Right cardiac atrium (tissue), 5 donors: ENCODE results near the gene TSPOAP1. TPM values are rescaled to one million over a fixed set of nuclear protein-coding genes. Genes with fewer than 3 reads are reported as not detected.
A peak's percentile ranks its signal among the peaks of the same experiment; 100 is the strongest.
"Not testable (repeated sequence)": the region's sequence is repeated elsewhere in the genome, so short reads cannot be mapped to it uniquely, and the experiment has no call there.

Source experiments
- ATAC-seq, 2 donors: fragments of 200-7000 bp; cut with Tn5 transposase; one replicate each; pipeline versions ENCODE4 v1.8.0 to v1.9.1; 2020; ENCODE audit warnings: moderate library complexity in 2 of 2, mild to moderate bottlenecking in 1 of 2
- DNase-seq, 3 donors: peaks; one replicate each; pipeline ENCODE4 v3.0.0-alpha.2; 2020
- H3K27ac ChIP-seq: one replicate; pipeline ENCODE4 v1.5.1; 2013; ENCODE audit warnings: mild to moderate bottlenecking, low read length, control low read depth, moderate library complexity
- H3K27me3 ChIP-seq: one replicate; pipeline ENCODE4 v1.6.1; 2013; ENCODE audit not compliant: control insufficient read depth, insufficient read depth
- H3K4me1 ChIP-seq: one replicate; pipeline ENCODE4 v1.6.1; 2013; ENCODE audit warnings: low read length; ENCODE audit not compliant: control insufficient read depth, insufficient read depth
- H3K4me3 ChIP-seq: one replicate; pipeline ENCODE4 v1.5.1; 2013; ENCODE audit warnings: low read length, control low read depth
- H3K9me3 ChIP-seq: one replicate; pipeline ENCODE4 v1.6.1; 2013; ENCODE audit warnings: low read length; ENCODE audit not compliant: control insufficient read depth
- whole genome bisulfite sequencing: extraction: QIAGEN DNeasy Blood & Tissue Kit; methylation state at CpG from one replicate; pipeline ENCODE4 v1.1.7; 2013; 5-methylcytosine and 5-hydroxymethylcytosine counted together
- intact Hi-C, 4 donors: fragments of 100-400 bp; cut with DNase I; formaldehyde crosslinking; loops; one replicate each; pipeline versions ENCODE4 v1.11.0 to v1.14.0; 2022 to 2023
- polyA plus RNA-seq: library from polyadenylated mRNA; stranded (reverse); fragments of 200-250 nt; gene quantifications from one replicate; pipeline ENCODE4 v1.2.3, GENCODE V29; 2013
- total RNA-seq, 4 donors: library from RNA; stranded (reverse); fragmentation: NEBNext Ultra II Directional; extraction: Animal tissue kit (Norgen Biotek cat#: 25700); gene quantifications; one replicate each; pipeline ENCODE4 v1.2.1, GENCODE V29; 2021
- donor health status: healthy with polysubstance abuse.
- donor health status: DM: no; HTN: yes; CAD: no.
- donor health status: DM: no; HTN: no; CAD: no.
- donor health status: DM: no; HTN: yes; CAD: no; lungs with severe emphysema.
- donor health status: DM: yes; HTN: yes; CAD: no.

The TSPOAP1 gene
- total and polyA plus RNA-seq, 5 donors, result 7.0 to 21.5 (median 17.2) TPM

GRCh38 chr17:58344791-58345157, 16.2 kb upstream of the TSPOAP1 start:
- Histone ChIP-seq H3K27me3 (no peaks in the 10 kb centered on the region), H3K4me3 (no peak overlapping the region), H3K9me3 (no peaks in the 10 kb centered on the region), H3K4me1 (no peaks in the 10 kb centered on the region), H3K27ac (no peak overlapping the region)
- WGBS, result 62% methylated on average over 2 of the region's 2 CpGs
- no peak for ATAC-seq
- no peak for DNase-seq
- intact Hi-C loops, result no loop called here

DNA sequence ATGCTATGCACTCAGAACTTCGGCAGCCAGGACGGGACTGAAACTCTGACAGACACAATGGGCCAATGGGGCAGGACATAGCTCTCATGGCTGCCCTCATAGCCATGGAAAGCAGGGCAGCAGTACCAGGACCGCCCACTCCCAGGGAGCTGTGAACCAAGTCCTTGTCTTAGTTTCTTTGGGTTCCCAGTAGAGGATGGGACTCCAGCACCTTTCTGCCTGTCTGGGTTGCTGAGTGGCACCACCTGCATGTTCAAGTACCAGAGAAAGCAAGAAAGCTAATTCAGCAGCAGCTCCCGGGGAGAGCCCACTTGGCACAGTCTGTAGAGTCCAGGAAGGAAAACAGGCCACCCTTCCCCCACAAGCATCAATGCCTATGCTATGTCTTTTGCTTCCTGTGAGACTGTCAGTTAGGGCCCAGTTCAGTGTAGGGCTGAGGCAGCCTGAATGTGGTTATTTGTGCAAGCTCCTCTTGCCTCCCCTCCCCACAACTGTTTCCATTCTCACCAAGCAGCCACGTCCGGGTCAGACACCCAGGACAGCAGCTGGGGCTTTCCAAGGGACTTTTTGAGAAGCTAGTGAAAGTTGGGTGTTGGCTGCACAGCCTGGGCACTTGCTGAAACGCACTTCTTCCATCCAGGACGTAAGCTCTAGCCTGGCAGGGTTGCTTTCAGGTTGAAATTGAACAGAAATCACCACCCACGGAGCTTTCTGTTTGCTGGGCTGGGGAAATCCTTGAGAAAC, 15.6 kb upstream of the TSPOAP1 start:
- ATAC-seq, result peak in 1 of 2 donors; percentile 48
- 48% methylated on average over 9 of the region's 9 CpGs for WGBS
- Histone ChIP-seq H3K4me3 (no peak overlapping the region), H3K27me3 (no peaks in the 10 kb centered on the region), H3K4me1 (no peaks in the 10 kb centered on the region), H3K27ac (no peak overlapping the region), H3K9me3 (no peaks in the 10 kb centered on the region)
- DNase-seq, result no peak
- intact Hi-C loops, result no loop called here

DNA sequence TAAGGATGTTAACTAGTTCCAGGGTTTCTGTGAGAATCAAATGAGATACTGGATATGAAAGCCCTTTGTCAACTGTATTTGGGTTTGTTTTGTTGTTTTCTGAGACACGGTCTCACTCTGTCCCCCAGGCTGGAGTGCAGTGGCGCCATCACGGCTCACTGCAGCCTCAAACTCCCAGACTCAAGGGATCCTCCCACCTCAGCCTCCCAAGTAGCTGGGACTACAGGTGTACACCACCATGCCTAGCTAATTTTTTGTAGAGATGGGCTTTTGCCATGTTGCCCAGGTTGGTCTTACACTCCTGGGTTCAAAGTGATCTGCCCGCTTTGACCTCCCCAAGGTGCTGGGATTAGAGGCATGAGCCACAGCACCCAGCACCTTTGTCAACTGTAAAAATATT, 14.5 kb upstream of the TSPOAP1 start:
- H3K4me3 ChIP-seq, result no peak overlapping the region
- DNase-seq (no peak), ATAC-seq (no peak)
- H3K4me1 ChIP-seq, result no peaks in the 10 kb centered on the region
- no peak overlapping the region for H3K27ac ChIP-seq
- H3K9me3 ChIP-seq, result no peaks in the 10 kb centered on the region
- 91% methylated on average over 4 of the region's 4 CpGs for WGBS
- H3K27me3 ChIP-seq, result no peaks in the 10 kb centered on the region
- intact Hi-C loops, result no loop called here

- Histone ChIP-seq H3K4me1 (no peaks in the 10 kb centered on the region), H3K4me3 (no peak overlapping the region), H3K9me3 (no peaks in the 10 kb centered on the region), H3K27ac (no peak overlapping the region), H3K27me3 (no peaks in the 10 kb centered on the region)
- intact Hi-C loops, result no loop called here
- DNase-seq, result no peak
- ATAC-seq, result no peak
- WGBS, result 82% methylated on average over 4 of the region's 4 CpGs
Measured at GRCh38 chr17:58341861-58342475, 13.4 kb upstream of the TSPOAP1 start.

DNA sequence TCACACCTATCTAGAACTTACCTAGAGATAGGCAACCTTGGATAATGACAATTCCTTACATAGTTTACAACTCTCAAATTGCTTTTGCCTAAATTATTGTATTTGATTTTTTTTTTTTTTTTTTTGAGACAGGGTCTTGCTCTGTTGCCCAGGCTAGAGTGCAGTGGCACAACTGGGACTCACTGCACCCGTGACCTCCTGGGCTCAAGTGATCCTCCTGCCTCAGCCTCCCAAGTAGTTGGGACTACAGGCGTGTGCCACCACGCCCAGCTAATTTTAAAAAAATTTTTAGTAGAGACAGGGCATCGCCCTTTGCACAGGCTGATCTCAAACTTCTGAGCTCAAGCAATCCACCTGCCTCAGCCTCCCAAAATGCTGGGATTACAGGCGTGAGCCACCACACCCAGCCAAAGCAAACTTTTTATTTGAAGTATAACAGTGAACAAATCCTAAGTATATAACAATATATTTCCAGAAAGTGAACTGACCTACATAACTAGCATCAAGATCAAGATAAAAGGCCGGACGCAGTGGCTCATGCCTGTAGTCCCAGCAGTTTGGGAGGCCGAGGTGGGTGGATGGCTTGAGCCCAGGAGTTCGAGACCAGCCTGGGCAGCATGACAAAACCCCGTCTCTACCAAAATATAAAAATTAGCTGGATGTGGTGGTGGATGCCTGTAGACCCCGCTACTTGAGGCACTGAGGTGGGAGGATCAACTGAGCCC, 12.7 kb upstream of the TSPOAP1 start:
- 89% methylated on average over 11 of the region's 11 CpGs for WGBS
- DNase-seq, ATAC-seq, H3K4me1 ChIP-seq, H3K27ac ChIP-seq, H3K27me3 ChIP-seq, H3K9me3 ChIP-seq, intact Hi-C loops, H3K4me3 ChIP-seq: not testable (repeated sequence)

- intact Hi-C loops, result no loop called here
- Histone ChIP-seq H3K27ac (no peak overlapping the region), H3K9me3 (no peaks in the 10 kb centered on the region), H3K4me3 (no peak overlapping the region), H3K27me3 (no peaks in the 10 kb centered on the region), H3K4me1 (no peaks in the 10 kb centered on the region)
- 82% methylated on average over 5 of the region's 5 CpGs for WGBS
- no peak for ATAC-seq
- no peak for DNase-seq
Measured at GRCh38 chr17:58340405-58340876, 11.8 kb upstream of the TSPOAP1 start.

DNA sequence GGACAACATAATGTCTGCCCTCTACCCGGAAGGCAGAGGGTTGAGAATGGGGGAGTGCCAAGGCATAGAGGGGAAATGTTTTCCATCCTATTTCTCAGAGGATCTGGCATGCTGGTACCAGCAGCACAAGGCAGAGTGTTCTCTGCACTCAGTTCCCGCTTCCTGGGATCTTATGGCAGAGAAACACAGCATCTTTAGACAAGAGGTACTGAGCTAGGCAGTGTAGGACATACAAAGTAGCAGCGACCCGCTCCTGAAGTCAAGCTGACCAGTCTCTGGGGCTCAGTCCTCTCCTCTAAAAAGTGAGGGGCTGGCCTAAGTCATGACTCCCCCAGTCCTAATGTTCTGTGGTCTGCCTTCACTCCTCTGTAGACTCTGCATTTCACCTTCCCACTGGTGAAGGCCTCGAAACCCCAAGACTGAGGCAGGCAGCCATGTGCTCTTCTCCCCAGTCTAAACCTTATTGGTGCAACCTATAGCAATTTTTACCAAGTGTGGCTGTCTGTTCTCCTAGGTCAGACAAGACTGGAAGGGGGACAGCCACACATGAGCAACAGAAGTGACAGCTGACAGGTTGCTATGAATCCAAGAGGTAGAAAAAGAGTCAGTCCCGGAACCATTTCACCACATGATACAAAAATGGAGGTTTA, 11.3 kb upstream of the TSPOAP1 start:
- Histone ChIP-seq H3K9me3 (no peaks in the 10 kb centered on the region), H3K27ac (no peak overlapping the region), H3K4me1 (no peaks in the 10 kb centered on the region), H3K4me3 (no peak overlapping the region), H3K27me3 (no peaks in the 10 kb centered on the region)
- DNase-seq (no peak), ATAC-seq (no peak)
- 86% methylated on average over 6 of the region's 6 CpGs for WGBS
- intact Hi-C loops, result no loop called here

GRCh38 chr17:58338841-58339754, 10.5 kb upstream of the TSPOAP1 start:
- no peaks in the 10 kb centered on the region for H3K27me3 ChIP-seq
- intact Hi-C loops, result no loop called here
- H3K4me3 ChIP-seq, result no peak overlapping the region
- ATAC-seq (peak; percentile 46 to 52), DNase-seq (peak in 2 of 3 donors; percentile 77 to 79)
- no peaks in the 10 kb centered on the region for H3K9me3 ChIP-seq
- 47% methylated on average over 10 of the region's 10 CpGs for WGBS
- no peaks in the 10 kb centered on the region for H3K4me1 ChIP-seq
- H3K27ac ChIP-seq, result peak overlapping the region; percentile 59

GRCh38 chr17:58338454-58338840, 9.9 kb upstream of the TSPOAP1 start:
- WGBS, result 77% methylated on average over 3 of the region's 3 CpGs
- Histone ChIP-seq H3K9me3 (no peaks in the 10 kb centered on the region), H3K27me3 (no peaks in the 10 kb centered on the region), H3K27ac (peak overlapping the region; percentile 15), H3K4me3 (no peak overlapping the region), H3K4me1 (no peaks in the 10 kb centered on the region)
- ATAC-seq (peak in 1 of 2 donors; percentile 10), DNase-seq (no peak)
- intact Hi-C loops, result no loop called here
